ENCODE measurements around the gene NEO1.

The NEO1 gene

GRCh38 chr15:73021139-73021621 is 31.1 kb upstream of the NEO1 start:
- no peaks in the 10 kb centered on the region for H3K4me1 Mint-ChIP-seq

GRCh38 chr15:73022161-73022560 is 30.1 kb upstream of the NEO1 start:
- Mint-ChIP-seq H3K27ac (no peak overlapping the region), H3K4me1 (no peaks in the 10 kb centered on the region), H3K4me3 (no peak overlapping the region), H3K36me3 (no peaks in the 10 kb centered on the region), H3K9me3 (no peaks in the 10 kb centered on the region)
- no peak for ATAC-seq
- no peak for DNase-seq (ENCODE audit: low spot score in 2 of 2)

More at GRCh38 chr15:73021139-73021621, 31.1 kb upstream of the NEO1 start:
- Mint-ChIP-seq H3K4me3 (no peak overlapping the region), H3K36me3 (no peaks in the 10 kb centered on the region), H3K27ac (no peak overlapping the region), H3K9me3 (no peaks in the 10 kb centered on the region)
- DNase-seq (ENCODE audit: low spot score in 2 of 2) (no peak), ATAC-seq (no peak)

GRCh38 chr15:73023071-73023470 is 29.2 kb upstream of the NEO1 start:
- H3K4me1 Mint-ChIP-seq, result no peaks in the 10 kb centered on the region
- no peak for ATAC-seq
- H3K4me3 Mint-ChIP-seq, result no peak overlapping the region
- no peak for DNase-seq (ENCODE audit: low spot score in 2 of 2)
- H3K9me3 Mint-ChIP-seq, result no peaks in the 10 kb centered on the region
- H3K27ac Mint-ChIP-seq, result no peak overlapping the region
- no peaks in the 10 kb centered on the region for H3K36me3 Mint-ChIP-seq

- H3K4me3 Mint-ChIP-seq, result no peak overlapping the region
- no peak overlapping the region for H3K27ac Mint-ChIP-seq
- H3K36me3 Mint-ChIP-seq, result no peaks in the 10 kb centered on the region
- ATAC-seq (no peak), DNase-seq (ENCODE audit: low spot score in 2 of 2) (no peak)
- no peaks in the 10 kb centered on the region for H3K9me3 Mint-ChIP-seq
- no peaks in the 10 kb centered on the region for H3K4me1 Mint-ChIP-seq
These were observed 28.1 kb upstream of the NEO1 start for GRCh38 chr15:73024168-73024567.

- no peak for ATAC-seq
- no peaks in the 10 kb centered on the region for H3K36me3 Mint-ChIP-seq
- H3K9me3 Mint-ChIP-seq, result no peaks in the 10 kb centered on the region
- DNase-seq (ENCODE audit: low spot score in 2 of 2), result no peak
- no peak overlapping the region for H3K27ac Mint-ChIP-seq
- H3K4me1 Mint-ChIP-seq, result no peaks in the 10 kb centered on the region
- no peak overlapping the region for H3K4me3 Mint-ChIP-seq
These were observed 25.7 kb upstream of the NEO1 start for GRCh38 chr15:73026511-73027054.

GRCh38 chr15:73028031-73028430 is 24.2 kb upstream of the NEO1 start:
- H3K4me1 Mint-ChIP-seq, result no peaks in the 10 kb centered on the region
- DNase-seq (ENCODE audit: low spot score in 2 of 2) (no peak), ATAC-seq (no peak)
- H3K4me3 Mint-ChIP-seq, result no peak overlapping the region
- no peaks in the 10 kb centered on the region for H3K36me3 Mint-ChIP-seq
- H3K9me3 Mint-ChIP-seq, result no peaks in the 10 kb centered on the region
- H3K27ac Mint-ChIP-seq, result no peak overlapping the region

- H3K27ac Mint-ChIP-seq, result no peak overlapping the region
- ATAC-seq (no peak), DNase-seq (ENCODE audit: low spot score in 2 of 2) (no peak)
- no peaks in the 10 kb centered on the region for H3K36me3 Mint-ChIP-seq
- no peaks in the 10 kb centered on the region for H3K9me3 Mint-ChIP-seq
- H3K4me1 Mint-ChIP-seq, result no peaks in the 10 kb centered on the region
- H3K4me3 Mint-ChIP-seq, result no peak overlapping the region
These were observed 23.3 kb upstream of the NEO1 start for GRCh38 chr15:73028831-73029451.

GRCh38 chr15:73030122-73030679 is 22.1 kb upstream of the NEO1 start:
- Mint-ChIP-seq H3K4me3 (no peak overlapping the region), H3K9me3 (no peaks in the 10 kb centered on the region)

GRCh38 chr15:73031648-73032047 is 20.6 kb upstream of the NEO1 start:
- H3K9me3 Mint-ChIP-seq, result no peaks in the 10 kb centered on the region
- no peak for DNase-seq (ENCODE audit: low spot score in 2 of 2)
- no peaks in the 10 kb centered on the region for H3K4me1 Mint-ChIP-seq
- H3K27ac Mint-ChIP-seq, result no peak overlapping the region
- no peak overlapping the region for H3K4me3 Mint-ChIP-seq
- no peak for ATAC-seq
- H3K36me3 Mint-ChIP-seq, result no peaks in the 10 kb centered on the region

More at GRCh38 chr15:73030122-73030679, 22.1 kb upstream of the NEO1 start:
- H3K27ac Mint-ChIP-seq, result no peak overlapping the region
- H3K4me1 Mint-ChIP-seq, result no peaks in the 10 kb centered on the region
- no peak for ATAC-seq
- H3K36me3 Mint-ChIP-seq, result no peaks in the 10 kb centered on the region
- DNase-seq (ENCODE audit: low spot score in 2 of 2), result no peak

- Mint-ChIP-seq H3K4me3 (no peak overlapping the region), H3K36me3 (no peaks in the 10 kb centered on the region), H3K9me3 (no peaks in the 10 kb centered on the region), H3K27ac (no peak overlapping the region), H3K4me1 (no peaks in the 10 kb centered on the region)
- DNase-seq (ENCODE audit: low spot score in 2 of 2) (no peak), ATAC-seq (no peak)
These were observed 18.7 kb upstream of the NEO1 start for GRCh38 chr15:73033611-73034010.

- ATAC-seq (no peak), DNase-seq (ENCODE audit: low spot score in 2 of 2) (no peak)
- Mint-ChIP-seq H3K27ac (no peak overlapping the region), H3K4me3 (no peak overlapping the region), H3K9me3 (no peaks in the 10 kb centered on the region), H3K36me3 (no peaks in the 10 kb centered on the region), H3K4me1 (no peaks in the 10 kb centered on the region)
These were observed 18.0 kb upstream of the NEO1 start for GRCh38 chr15:73034221-73034620.

GRCh38 chr15:73035221-73035620 is 17.0 kb upstream of the NEO1 start:
- H3K36me3 Mint-ChIP-seq, result no peaks in the 10 kb centered on the region
- no peak overlapping the region for H3K4me3 Mint-ChIP-seq
- H3K4me1 Mint-ChIP-seq, result no peaks in the 10 kb centered on the region
- no peak for DNase-seq (ENCODE audit: low spot score in 2 of 2)
- no peaks in the 10 kb centered on the region for H3K9me3 Mint-ChIP-seq
- no peak for ATAC-seq
- no peak overlapping the region for H3K27ac Mint-ChIP-seq

- Mint-ChIP-seq H3K9me3 (no peaks in the 10 kb centered on the region), H3K4me3 (no peak overlapping the region), H3K36me3 (no peaks in the 10 kb centered on the region), H3K27ac (no peak overlapping the region), H3K4me1 (no peaks in the 10 kb centered on the region)
- ATAC-seq, result no peak
- no peak for DNase-seq (ENCODE audit: low spot score in 2 of 2)
These were observed 14.0 kb upstream of the NEO1 start for GRCh38 chr15:73038220-73038619.

- Mint-ChIP-seq H3K36me3 (no peaks in the 10 kb centered on the region), H3K4me1 (no peaks in the 10 kb centered on the region), H3K4me3 (no peak overlapping the region), H3K9me3 (no peaks in the 10 kb centered on the region), H3K27ac (no peak overlapping the region)
- DNase-seq (ENCODE audit: low spot score in 2 of 2), result peak in 1 of 2 donors; percentile 43
- ATAC-seq, result no peak
These were observed 6.2 kb upstream of the NEO1 start for GRCh38 chr15:73046073-73046472.

- ATAC-seq, result no peak
These were observed 4.4 kb upstream of the NEO1 start for GRCh38 chr15:73047882-73048281.

GRCh38 chr15:73048624-73049295 is 3.5 kb upstream of the NEO1 start:
- DNase-seq (ENCODE audit: low spot score in 2 of 2), result peak in 1 of 2 donors; percentile 25
- H3K4me3 Mint-ChIP-seq, result no peak overlapping the region
- no peak overlapping the region for H3K27ac Mint-ChIP-seq
- no peak for ATAC-seq
- peaks cover 7% of the 10 kb centered on the region for H3K4me1 Mint-ChIP-seq
- H3K9me3 Mint-ChIP-seq, result no peaks in the 10 kb centered on the region
- no peaks in the 10 kb centered on the region for H3K36me3 Mint-ChIP-seq

More at GRCh38 chr15:73047882-73048281, 4.4 kb upstream of the NEO1 start:
- H3K36me3 Mint-ChIP-seq, result no peaks in the 10 kb centered on the region
- H3K4me3 Mint-ChIP-seq, result no peak overlapping the region
- H3K4me1 Mint-ChIP-seq, result peaks cover 1% of the 10 kb centered on the region
- H3K9me3 Mint-ChIP-seq, result no peaks in the 10 kb centered on the region
- DNase-seq (ENCODE audit: low spot score in 2 of 2), result no peak
- H3K27ac Mint-ChIP-seq, result no peak overlapping the region

All from stimulated activated effector memory CD8-positive, alpha-beta T cell treated with anti-CD3 and anti-CD28 coated beads, Interleukin-12 subunit alpha, Interleukin-12 subunit beta, amount 100 ng/mL, for 72 hours (primary cell).